Measurements from ENCODE around the gene RASSF5. TPM values are rescaled to one million over a fixed set of nuclear protein-coding genes. Genes with fewer than 3 reads are reported as not detected.

Gene RASSF5
- total and polyA plus RNA-seq, 9 of the 15 experiments (the other 6 are each of a cell fraction or from before 2014, with no cell fraction given), result 6.1 to 41.0 (median 25.2) TPM

DNA sequence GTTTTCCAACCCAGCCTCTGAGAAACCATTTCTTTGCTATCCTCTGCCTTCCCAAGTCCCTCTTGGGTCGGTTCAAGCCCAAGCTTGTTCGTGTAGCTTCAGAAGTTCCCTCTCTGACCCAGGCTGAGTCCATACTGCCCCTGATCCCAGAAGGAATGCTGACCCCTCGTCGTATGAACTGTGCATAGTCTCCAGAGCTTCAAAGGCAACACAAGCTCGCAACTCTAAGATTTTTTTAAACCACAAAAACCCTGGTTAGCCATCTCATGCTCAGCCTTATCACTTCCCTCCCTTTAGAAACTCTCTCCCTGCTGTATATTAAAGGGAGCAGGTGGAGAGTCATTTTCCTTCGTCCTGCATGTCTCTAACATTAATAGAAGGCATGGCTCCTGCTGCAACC lies 81.2 kb downstream of the RASSF5 start (continued):
- TF ChIP-seq ETV6 (IDR thresholded peaks at IDR 0.05; ENCODE audit: borderline replicate concordance in 1 of 2, low read depth in 2 of 2, low read length in 1 of 2), result no peak
- no peak for TF ChIP-seq ETV6 (CRISPR knock-in tag; IDR thresholded peaks at IDR 0.05; ENCODE audit: borderline replicate concordance)
- TF ChIP-seq ZNF165 (CRISPR knock-in tag; IDR thresholded peaks at IDR 0.05; ENCODE audit: borderline replicate concordance), result no peak
- TF ChIP-seq, protein P1, sequence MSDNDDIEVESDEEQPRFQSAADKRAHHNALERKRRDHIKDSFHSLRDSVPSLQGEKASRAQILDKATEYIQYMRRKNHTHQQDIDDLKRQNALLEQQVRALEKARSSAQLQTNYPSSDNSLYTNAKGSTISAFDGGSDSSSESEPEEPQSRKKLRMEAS (CRISPR knock-in tag; IDR thresholded peaks at IDR 0.05), result no peak
- no peak for TF ChIP-seq POLR2AphosphoS2 (IDR thresholded peaks at IDR 0.05; ENCODE audit: low read length)
- TF ChIP-seq, protein P2, sequence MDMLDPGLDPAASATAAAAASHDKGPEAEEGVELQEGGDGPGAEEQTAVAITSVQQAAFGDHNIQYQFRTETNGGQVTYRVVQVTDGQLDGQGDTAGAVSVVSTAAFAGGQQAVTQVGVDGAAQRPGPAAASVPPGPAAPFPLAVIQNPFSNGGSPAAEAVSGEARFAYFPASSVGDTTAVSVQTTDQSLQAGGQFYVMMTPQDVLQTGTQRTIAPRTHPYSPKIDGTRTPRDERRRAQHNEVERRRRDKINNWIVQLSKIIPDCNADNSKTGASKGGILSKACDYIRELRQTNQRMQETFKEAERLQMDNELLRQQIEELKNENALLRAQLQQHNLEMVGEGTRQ (CRISPR knock-in tag; IDR thresholded peaks at IDR 0.05), result no peak
- TF ChIP-seq, protein P3, sequence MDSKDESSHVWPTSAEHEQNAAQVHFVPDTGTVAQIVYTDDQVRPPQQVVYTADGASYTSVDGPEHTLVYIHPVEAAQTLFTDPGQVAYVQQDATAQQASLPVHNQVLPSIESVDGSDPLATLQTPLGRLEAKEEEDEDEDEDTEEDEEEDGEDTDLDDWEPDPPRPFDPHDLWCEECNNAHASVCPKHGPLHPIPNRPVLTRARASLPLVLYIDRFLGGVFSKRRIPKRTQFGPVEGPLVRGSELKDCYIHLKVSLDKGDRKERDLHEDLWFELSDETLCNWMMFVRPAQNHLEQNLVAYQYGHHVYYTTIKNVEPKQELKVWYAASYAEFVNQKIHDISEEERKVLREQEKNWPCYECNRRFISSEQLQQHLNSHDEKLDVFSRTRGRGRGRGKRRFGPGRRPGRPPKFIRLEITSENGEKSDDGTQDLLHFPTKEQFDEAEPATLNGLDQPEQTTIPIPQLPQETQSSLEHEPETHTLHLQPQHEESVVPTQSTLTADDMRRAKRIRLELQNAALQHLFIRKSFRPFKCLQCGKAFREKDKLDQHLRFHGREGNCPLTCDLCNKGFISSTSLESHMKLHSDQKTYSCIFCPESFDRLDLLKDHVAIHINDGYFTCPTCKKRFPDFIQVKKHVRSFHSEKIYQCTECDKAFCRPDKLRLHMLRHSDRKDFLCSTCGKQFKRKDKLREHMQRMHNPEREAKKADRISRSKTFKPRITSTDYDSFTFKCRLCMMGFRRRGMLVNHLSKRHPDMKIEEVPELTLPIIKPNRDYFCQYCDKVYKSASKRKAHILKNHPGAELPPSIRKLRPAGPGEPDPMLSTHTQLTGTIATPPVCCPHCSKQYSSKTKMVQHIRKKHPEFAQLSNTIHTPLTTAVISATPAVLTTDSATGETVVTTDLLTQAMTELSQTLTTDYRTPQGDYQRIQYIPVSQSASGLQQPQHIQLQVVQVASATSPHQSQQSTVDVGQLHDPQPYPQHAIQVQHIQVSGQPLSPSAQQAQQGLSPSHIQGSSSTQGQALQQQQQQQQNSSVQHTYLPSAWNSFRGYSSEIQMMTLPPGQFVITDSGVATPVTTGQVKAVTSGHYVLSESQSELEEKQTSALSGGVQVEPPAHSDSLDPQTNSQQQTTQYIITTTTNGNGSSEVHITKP (IDR thresholded peaks at IDR 0.05; ENCODE audit: partially characterized antibody), result no peak
- TF ChIP-seq TEAD2 (tag; IDR thresholded peaks at IDR 0.05), result no peak
- TF ChIP-seq, protein P4, sequence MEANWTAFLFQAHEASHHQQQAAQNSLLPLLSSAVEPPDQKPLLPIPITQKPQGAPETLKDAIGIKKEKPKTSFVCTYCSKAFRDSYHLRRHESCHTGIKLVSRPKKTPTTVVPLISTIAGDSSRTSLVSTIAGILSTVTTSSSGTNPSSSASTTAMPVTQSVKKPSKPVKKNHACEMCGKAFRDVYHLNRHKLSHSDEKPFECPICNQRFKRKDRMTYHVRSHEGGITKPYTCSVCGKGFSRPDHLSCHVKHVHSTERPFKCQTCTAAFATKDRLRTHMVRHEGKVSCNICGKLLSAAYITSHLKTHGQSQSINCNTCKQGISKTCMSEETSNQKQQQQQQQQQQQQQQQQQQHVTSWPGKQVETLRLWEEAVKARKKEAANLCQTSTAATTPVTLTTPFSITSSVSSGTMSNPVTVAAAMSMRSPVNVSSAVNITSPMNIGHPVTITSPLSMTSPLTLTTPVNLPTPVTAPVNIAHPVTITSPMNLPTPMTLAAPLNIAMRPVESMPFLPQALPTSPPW (CRISPR knock-in tag; IDR thresholded peaks at IDR 0.05), result no peak
- TF ChIP-seq MEIS2 (IDR thresholded peaks at IDR 0.05; ENCODE audit: partially characterized antibody), result no peak

Measured in K562 (cell line).